NCI-H187 treated with DMSO at 0.1 percent for 48 hours (cell line): ENCODE measurements around the gene SPDYE4.
"Not testable (repeated sequence)": the region's sequence is repeated elsewhere in the genome, so short reads cannot be mapped to it uniquely, and the experiment has no call there.

Experiments
- DNase-seq: peaks from one replicate; lab custom pipeline; 2025; lab: John Stamatoyannopoulos, UW

Gene SPDYE4, protein sequence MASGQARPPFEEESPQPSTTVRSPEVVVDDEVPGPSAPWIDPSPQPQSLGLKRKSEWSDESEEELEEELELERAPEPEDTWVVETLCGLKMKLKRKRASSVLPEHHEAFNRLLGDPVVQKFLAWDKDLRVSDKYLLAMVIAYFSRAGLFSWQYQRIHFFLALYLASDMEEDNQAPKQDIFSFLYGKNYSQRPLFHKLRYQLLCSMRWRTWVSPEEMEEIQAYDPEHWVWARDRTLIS

GRCh38 chr17:8758137-8758596 is at the start of gene SPDYE4:
TSS of gene SPDYE4 (minus strand) at chr17:8758546. CDS start at chr17:8758382, 164 bp downstream.
- DNase-seq: no peak

DNA sequence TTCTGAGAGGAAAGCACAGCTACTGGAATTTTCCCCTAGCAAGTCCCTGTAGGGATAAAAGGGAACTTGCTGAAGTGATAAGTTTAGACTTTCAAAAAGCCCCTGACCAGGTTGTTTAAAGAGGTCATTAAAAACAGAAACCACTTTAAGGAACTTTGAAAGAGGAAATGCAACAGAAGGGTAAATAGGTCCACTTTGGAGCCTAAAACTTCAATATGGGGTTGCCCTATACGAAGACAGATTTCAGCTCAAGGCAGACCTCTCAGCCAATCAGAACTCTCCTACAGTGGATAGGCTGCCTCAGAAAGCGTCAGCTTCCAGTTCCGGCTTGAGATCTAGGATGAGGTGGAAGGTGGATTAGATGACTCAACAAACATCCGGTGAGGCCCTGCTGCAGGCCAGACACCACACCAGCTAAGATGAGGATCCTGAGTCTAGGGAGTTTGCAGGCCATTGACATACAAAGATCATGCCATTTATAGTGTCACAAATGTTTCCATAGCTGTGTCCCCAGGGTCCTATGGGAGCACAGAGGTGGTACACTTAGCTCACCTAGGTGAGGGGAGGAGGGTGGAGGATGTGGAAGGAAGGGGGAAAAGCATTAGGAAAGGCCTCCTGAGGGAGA is 48.7 kb upstream of the SPDYE4 start:
- no peak for DNase-seq

DNA sequence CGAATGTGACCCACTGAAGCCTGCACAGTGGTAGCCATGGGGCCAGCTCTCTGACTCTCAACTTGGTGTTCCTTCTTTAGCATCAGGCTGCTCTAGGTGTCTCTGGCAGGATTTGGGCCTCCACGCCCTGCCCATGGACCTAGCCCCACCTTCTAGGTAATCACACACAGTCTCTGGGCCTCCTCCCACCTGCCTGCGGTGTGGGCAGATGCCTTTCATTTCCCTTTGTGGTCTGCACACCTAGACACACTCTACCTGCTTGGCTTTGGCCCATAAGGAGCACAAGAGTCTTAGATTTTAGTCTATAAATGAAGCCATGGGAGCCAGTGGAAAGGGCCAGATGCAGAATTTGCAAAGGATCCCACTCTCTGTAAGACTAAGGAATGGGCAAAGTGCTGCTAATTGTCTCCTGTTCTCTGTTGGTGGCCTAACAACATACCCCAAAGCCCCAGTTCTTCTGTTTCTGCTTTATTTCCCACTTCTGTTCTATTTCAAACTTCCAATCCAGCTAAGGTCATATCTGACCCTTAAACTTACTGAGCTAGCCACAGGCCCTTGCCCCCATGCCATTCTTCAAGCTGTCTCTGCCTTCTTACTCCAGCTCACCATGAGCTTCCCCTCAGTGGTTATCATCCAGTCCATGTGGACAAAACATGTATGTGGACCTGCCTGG is 48.0 kb upstream of the SPDYE4 start:
- DNase-seq: no peak

- DNase-seq: not testable (repeated sequence)
These were observed 47.0 kb upstream of the SPDYE4 start for GRCh38 chr17:8805396-8805795.

GRCh38 chr17:8803531-8804420 is 45.4 kb upstream of the SPDYE4 start:
- DNase-seq: no peak

DNA sequence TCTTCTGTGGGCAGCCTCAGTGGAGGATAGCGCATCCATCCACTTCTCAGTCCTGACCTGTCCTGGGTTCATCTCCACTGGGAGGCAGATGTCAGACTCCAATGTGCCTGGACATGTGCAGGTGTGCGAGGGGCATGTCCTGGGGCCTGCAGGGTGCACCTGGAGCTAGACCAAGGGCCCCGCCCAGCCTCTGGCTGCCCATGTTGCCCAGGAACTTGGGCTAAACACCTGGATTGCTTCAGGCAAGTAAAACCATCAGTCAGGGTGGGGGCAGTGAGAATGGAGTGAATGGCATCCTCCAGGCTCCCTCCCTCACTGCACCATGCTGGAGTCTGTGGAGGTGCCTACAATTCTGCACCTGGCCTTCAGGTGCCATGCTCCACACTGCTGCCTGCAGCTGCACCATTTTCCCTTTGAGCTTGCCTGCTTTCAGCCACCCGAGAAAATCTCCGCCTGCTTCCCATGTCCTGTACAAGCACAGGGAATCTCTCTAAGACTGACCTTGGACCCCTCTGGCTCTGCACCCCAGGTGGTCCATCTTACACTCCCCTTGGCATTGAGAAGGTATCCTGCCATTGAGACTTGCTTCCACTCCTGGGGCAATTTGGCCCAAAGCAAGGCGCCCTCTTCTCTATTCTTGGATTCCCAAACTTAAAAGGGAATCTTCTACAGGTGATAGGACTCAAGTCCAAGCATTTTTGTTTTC is 42.9 kb upstream of the SPDYE4 start:
- DNase-seq: no peak

DNA sequence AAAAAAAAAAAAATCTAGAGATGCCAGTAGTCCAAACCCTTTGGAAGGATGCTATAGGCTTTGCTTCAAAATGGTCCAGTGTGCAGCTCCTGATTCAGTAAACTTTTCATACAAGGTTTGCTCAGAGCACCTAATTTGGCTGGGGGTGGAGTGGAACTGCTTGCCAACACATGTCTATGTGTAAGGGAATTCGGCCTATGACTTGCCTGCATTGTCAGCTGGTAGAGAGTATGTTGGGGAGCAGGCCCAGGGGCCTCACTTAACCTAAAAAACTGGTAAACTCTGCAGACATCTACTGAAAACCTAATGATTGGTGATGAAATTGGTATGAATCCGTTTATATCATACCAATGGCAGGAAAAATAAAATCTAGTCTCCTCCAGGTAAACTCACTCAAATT is 42.3 kb upstream of the SPDYE4 start:
- DNase-seq: no peak

- DNase-seq: no peak
These were observed 41.3 kb upstream of the SPDYE4 start for GRCh38 chr17:8799570-8800212.

DNA sequence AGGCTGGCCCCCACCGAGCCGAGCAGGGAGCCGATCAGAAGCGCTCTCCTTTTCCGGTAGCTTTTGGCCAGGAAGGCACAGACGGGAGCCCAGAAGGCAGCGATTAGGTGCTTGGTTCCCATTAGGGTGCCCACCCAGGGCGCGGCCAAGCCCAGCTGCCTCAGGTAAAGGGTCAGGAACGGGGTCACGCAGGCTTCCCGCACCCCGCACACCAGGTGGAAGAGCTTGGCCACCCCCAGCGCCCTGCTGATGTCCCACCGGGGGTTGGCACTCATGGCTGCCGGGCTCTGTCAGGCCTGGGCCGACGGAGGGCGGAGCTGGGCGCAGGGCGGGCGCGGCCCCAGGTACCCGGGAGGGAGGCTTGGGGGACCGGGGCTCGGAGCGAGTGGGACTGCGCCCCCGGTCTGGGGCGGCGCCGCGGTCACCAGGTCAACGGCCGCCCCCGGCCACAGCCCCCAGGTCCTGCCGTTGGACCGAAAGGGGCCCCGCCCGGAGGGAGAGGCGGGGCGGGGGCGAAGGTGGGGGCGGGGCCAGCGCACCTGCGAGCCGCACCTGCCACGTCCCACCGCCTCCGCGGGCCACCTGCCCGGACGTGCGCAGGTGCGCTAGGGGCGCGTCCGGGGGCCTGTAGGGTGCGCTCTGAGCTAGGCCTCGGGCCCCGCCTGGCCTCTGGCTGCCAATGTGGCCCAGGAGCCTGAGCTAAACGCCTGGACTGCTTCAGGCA is 40.7 kb upstream of the SPDYE4 start, which contains the start of gene MFSD6L:
Gene MFSD6L, minus strand, starts transcription at position 520 of the 724 bp plus-strand sequence. Its CDS starts 245 bp downstream, at position 275.
- no peak for DNase-seq

DNA sequence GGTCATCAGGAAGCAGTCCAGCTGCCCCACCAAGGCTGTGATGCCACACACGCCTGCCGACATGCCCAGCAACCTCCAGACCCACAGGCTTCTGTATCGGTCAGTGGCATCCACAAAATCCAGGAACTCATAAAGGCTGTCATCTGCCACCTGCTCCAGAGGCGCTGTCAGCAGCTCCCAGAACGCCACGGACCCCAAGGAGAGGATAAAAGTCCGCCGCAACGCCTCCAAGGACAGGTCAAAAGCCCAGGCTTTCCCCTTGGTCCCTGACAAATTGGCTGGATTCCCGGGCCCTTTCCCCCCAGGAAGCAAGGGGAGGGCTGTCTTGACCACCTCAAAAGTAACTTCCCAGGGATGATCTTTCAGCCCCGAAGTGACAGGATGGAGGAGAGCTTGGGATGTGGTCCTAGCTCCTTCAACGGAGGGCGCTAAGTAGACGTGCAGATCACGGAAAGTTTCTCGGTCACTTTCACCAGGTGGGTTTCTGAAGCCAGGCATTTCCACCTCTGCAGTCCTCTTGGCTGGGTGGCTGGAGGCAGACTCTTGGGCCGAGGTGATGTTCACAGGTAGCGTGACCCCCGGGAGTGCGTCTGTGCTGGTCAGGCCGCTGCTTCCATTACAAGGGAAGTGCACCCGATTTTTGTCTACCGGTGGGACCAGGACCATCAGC is 40.0 kb upstream of the SPDYE4 start:
- no peak for DNase-seq

- DNase-seq: no peak
These were observed 39.4 kb upstream of the SPDYE4 start for GRCh38 chr17:8797621-8798175.

DNA sequence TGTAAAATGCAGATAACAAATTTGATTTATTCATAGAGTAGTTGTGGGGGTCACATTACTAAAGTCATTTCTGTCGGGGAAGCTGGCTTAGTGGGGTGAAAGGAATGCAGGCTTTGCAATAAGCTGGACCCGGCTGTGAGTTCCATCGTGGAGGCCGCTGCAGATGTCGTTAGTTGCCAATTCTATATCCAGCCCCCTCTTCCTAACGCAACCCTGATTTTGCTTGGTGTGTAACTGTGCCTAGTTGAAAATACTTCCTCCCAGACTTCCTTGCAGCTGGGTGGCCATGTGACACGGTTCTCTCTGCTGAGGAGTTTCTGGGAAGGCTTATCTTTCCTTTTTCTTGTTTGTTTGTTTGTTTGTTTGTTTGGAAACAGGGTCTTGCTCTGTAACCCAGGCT is 36.3 kb upstream of the SPDYE4 start:
- no peak for DNase-seq

- no peak for DNase-seq
These were observed 35.3 kb upstream of the SPDYE4 start for GRCh38 chr17:8793649-8794048.

DNA sequence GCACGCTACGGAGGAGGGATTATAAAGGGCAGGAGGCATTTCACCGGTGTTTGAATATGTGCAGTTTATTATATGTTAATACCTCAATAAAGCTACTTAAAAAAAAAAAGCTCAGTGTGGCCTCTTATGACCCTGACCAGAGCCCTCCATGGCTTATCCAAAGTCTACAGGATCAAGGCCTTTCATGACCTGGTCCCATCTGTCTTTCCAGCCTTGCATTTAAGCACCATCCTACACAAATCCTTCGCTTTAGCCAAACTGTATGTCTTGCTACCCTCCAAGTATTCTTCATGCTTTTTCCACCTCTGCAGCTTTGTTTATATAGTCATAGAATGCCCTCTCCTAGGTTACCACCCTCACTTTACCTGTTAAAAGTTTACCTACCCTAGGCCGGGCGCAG is 34.3 kb upstream of the SPDYE4 start:
- no peak for DNase-seq

- no peak for DNase-seq
These were observed 33.5 kb upstream of the SPDYE4 start for GRCh38 chr17:8791910-8792270.

DNA sequence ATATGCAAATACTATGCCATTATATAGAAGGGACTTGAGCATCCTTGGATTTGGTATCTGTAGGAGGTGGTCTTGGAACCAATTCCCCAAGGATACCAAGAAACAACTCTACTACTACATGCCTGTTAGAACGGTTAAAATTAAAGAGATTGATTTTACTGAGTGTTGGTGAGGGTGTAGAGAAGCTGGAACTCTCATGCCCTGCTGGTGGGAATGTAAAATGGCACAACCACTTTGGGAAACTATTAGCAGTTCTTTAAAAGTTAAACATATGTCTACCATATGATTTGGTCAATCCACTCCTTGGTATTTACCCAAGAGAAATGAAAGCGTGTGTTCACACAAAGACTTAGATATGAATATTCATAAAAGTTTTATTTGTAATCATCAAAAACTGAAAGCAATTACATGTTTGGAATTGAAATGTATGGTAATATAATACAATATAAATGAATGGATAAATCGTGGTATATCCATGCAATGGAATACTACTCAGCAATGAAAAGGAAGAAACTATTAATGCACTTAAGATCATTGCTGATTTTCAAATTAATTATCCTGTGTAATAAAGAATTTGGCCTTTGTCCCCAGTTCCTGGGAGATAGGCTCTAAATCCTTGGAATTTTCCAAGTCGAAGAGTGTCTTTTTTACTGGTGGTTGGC is 33.0 kb upstream of the SPDYE4 start:
- DNase-seq: no peak

DNA sequence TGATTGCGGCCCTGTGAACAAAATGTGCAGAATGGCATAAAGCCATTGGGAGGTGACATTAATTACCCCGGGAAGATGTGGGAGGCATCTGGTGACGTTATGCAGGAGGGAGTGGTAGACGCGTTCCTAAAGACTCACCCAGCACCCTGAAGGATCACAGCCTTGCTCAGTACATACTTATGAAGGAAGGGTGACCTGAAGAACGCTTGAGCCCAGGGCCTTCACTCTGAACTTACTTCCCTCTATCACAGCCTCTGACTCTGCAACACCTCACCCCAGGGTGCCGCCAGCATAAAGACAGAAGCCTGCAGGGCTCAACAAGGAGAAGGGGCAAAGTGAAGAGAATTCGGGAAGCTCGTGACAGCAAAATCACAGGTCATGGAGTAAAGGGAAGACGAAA is 31.4 kb upstream of the SPDYE4 start:
- DNase-seq: no peak

DNA sequence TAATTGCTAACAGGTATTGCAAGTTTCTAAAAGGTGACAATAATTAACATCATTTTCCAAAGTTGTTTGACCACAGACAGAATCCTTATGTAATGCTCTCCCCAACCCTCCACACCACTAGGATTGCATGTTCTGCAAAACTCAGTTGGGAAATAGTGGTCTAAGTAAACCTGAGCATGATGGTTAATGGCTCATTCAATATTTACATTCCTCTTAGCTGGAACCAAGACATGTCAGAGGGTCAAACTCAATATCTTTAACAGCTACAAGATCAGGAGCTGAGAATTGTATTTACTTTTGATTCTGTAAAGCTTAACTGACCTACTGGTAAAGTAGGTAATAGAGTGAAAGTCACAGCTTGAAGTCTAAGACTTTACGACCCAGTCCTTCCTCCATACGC is 30.7 kb upstream of the SPDYE4 start:
- no peak for DNase-seq
